Panc1 (cell line): Measurements from ENCODE around the gene ZIM2. TPM values are rescaled to one million over a fixed set of nuclear protein-coding genes. Genes with fewer than 3 reads are reported as not detected.
A peak's percentile ranks its signal among the peaks of the same experiment; 100 is the strongest.

Source experiments
- ATAC-seq: fragments of 200-7000 bp; cut with Tn5 transposase; 2 replicates; pipeline ENCODE4 v1.9.1; 2020; ENCODE audit warnings: mild to moderate bottlenecking, moderate library complexity
- BruUV-seq: library from RNA; stranded (reverse); fragments of 400-500 nt; replicated peaks from 2 replicates; lab custom pipeline; 2021; lab: Mats Ljungman, UMichigan
- CTCF ChIA-PET: fragments of 300-600 bp; sonication (Branson Sonifier 250); formaldehyde crosslinking; loops from one replicate; lab custom pipeline; 2022; ENCODE audit warnings: antibody characterized with exemption; lab: Charles Lee
- POLR2A ChIA-PET: fragments of 300-600 bp; sonication (Branson Sonifier 250); formaldehyde crosslinking; loops from one replicate; lab custom pipeline; 2022; ENCODE audit warnings: antibody characterized with exemption; lab: Charles Lee
- DNase-seq: peaks from one replicate; pipeline ENCODE4 v3.0.0-alpha.2; 2010; ENCODE audit warnings: low read depth, low spot score
- H3K27ac ChIP-seq: 2 replicates; pipeline ENCODE4 v1.5.1; 2011; ENCODE audit warnings: mild to moderate bottlenecking, low read length, inconsistent platforms
- H3K27me3 ChIP-seq: fragments of 200-500 bp; sonication (Bioruptor generic); 2 replicates; pipeline ENCODE4 v1.6.0; 2014; ENCODE audit warnings: low read length, inconsistent platforms; ENCODE audit not compliant: control insufficient read depth, insufficient read depth
- H3K36me3 ChIP-seq: fragments of 200-500 bp; sonication (Bioruptor generic); 2 replicates; pipeline ENCODE4 v1.5.1; 2014; ENCODE audit warnings: inconsistent platforms, mild to moderate bottlenecking, low read length, moderate library complexity; ENCODE audit not compliant: control insufficient read depth, insufficient read depth
- H3K4me1 ChIP-seq: 2 replicates; pipeline ENCODE4 v1.5.1; 2011; ENCODE audit warnings: inconsistent platforms, mild to moderate bottlenecking, low read length, moderate library complexity; ENCODE audit not compliant: control insufficient read depth, insufficient read depth
- H3K4me3 ChIP-seq, 2 experiments: 2 replicates each; pipeline ENCODE4 v1.5.1; 2011 to 2012; ENCODE audit warnings: low read depth in 2 of 2, low read length in 2 of 2, mild to moderate bottlenecking in 2 of 2, inconsistent platforms in 1 of 2, moderate library complexity in 1 of 2
- H3K9me3 ChIP-seq: fragments of 200-500 bp; sonication (Bioruptor generic); 2 replicates; pipeline ENCODE4 v1.5.1; 2014; ENCODE audit warnings: low read depth, mild to moderate bottlenecking, inconsistent platforms, low read length, moderate library complexity; ENCODE audit not compliant: control insufficient read depth, insufficient read depth
- CTCF ChIP-seq: fragments of 450-650 bp; IDR thresholded peaks from 2 replicates; pipeline ENCODE4 v1.5.1; 2017; ENCODE audit warnings: mild to moderate bottlenecking
- POLR2AphosphoS5 ChIP-seq: IDR thresholded peaks from 2 replicates; pipeline ENCODE4 v1.6.1; 2012; ENCODE audit warnings: mild to moderate bottlenecking, low read depth, low read length, moderate library complexity
- REST ChIP-seq, 2 experiments: IDR thresholded peaks; 2 replicates each; pipeline ENCODE4 v1.6.1; 2011 to 2012; ENCODE audit warnings: low read depth in 2 of 2, control low read depth in 1 of 2, low read length in 1 of 2, mild to moderate bottlenecking in 1 of 2, moderate library complexity in 1 of 2; ENCODE audit not compliant: insufficient read depth in 1 of 2
- SIN3A ChIP-seq: IDR thresholded peaks from 2 replicates; pipeline ENCODE4 v1.6.1; 2012; ENCODE audit warnings: low read depth, mild to moderate bottlenecking, low read length, moderate library complexity, borderline replicate concordance; ENCODE audit not compliant: insufficient read depth
- TCF7L2 ChIP-seq: IDR thresholded peaks from 2 replicates; pipeline ENCODE4 v1.6.1; 2011; ENCODE audit warnings: mild to moderate bottlenecking, low read depth, low read length, inconsistent platforms
- in situ Hi-C: cut with HindIII; loops from 2 replicates; pipeline ENCODE4 v1.10.0; 2016; ENCODE audit warnings: low sequenced_read_pairs, low pct_unique_long_range_greater_than_20kb
- intact Hi-C: fragments of 100-400 bp; cut with micrococcal nuclease; formaldehyde crosslinking; loops from one replicate; pipeline ENCODE4 v1.10.0; 2022; ENCODE audit not compliant: unreplicated experiment
- total RNA-seq: library from RNA; stranded (reverse); gene quantifications from one replicate; pipeline ENCODE4 v1.2.1, GENCODE V29; 2021; ENCODE audit not compliant: unreplicated experiment

The ZIM2 gene
- total RNA-seq, 1 experiment from 2014 or later, result not detected

- no peak overlapping the region for H3K27ac ChIP-seq
- no peaks in the 10 kb centered on the region for H3K36me3 ChIP-seq
- H3K4me3 ChIP-seq, result no peak overlapping the region
- TF ChIP-seq CTCF, result peak; percentile 65
- no peak for TF ChIP-seq POLR2AphosphoS5
- in situ Hi-C loops (no loop called here), intact Hi-C loops (no loop called here)
- H3K9me3 ChIP-seq, result no peaks in the 10 kb centered on the region; the same call in 1 of the 2 replicates
- H3K27me3 ChIP-seq, result no peaks in the 10 kb centered on the region
- no TSS peak for BruUV-seq
- DNase-seq, result no peak
- ChIA-PET CTCF (interaction anchor here (0.7 kb wide), 1 partner anchor 840 kb away, joined by 4 read pairs; no protein-coding TSS in a partner anchor), POLR2A (no interaction called here)
- no peaks in the 10 kb centered on the region for H3K4me1 ChIP-seq
- ATAC-seq, result no peak
Measured at GRCh38 chr19:56748378-56748777, 92.1 kb downstream of the ZIM2 start.

GRCh38 chr19:56746367-56746766 lies 94.2 kb downstream of the ZIM2 start:
- no peak overlapping the region for H3K4me3 ChIP-seq
- ChIA-PET CTCF (no interaction called here), POLR2A (no interaction called here)
- TF ChIP-seq TCF7L2 (no peak), SIN3A (no peak), POLR2AphosphoS5 (no peak), CTCF (no peak), REST (IDR thresholded peaks at IDR 0.05; ENCODE audit: insufficient read depth in 1 of 2, low read depth in 2 of 2, low read length in 1 of 2) (no peak)
- no peaks in the 10 kb centered on the region for H3K27me3 ChIP-seq
- ATAC-seq (no peak), DNase-seq (no peak)
- H3K36me3 ChIP-seq, result no peaks in the 10 kb centered on the region
- BruUV-seq, result no TSS peak
- no peaks in the 10 kb centered on the region for H3K4me1 ChIP-seq
- in situ Hi-C loops (no loop called here), intact Hi-C loops (no loop called here)
- H3K27ac ChIP-seq, result no peak overlapping the region
- no peaks in the 10 kb centered on the region for H3K9me3 ChIP-seq
